Vagina (tissue), 2 donors: ENCODE data around the gene LMAN2L.

Experiments used
- CTCF ChIP-seq, 3 experiments: fragments of 450-650 bp in 2 of 3; fragments of 200-600 bp in 1 of 3; sonication (generic) in 1 of 3; IDR thresholded peaks; one replicate each; pipeline ENCODE4 v1.5.1; 2017 to 2019; ENCODE audit warnings: antibody characterized with exemption in 3 of 3, mild to moderate bottlenecking in 2 of 3, moderate library complexity in 2 of 3
- POLR2A ChIP-seq, 2 donors: fragments of 450-650 bp; IDR thresholded peaks; one replicate each; pipeline ENCODE4 v1.6.1; 2017; ENCODE audit warnings: antibody characterized with exemption in 2 of 2, mild to moderate bottlenecking in 2 of 2, moderate library complexity in 2 of 2
- POLR2AphosphoS5 ChIP-seq, 2 donors: sonication (generic); formaldehyde crosslinking; IDR thresholded peaks; one replicate each; pipeline ENCODE4 v1.9.0; 2017; ENCODE audit warnings: antibody characterized with exemption in 2 of 2, mild to moderate bottlenecking in 2 of 2, low read depth in 1 of 2; ENCODE audit not compliant: insufficient read depth in 1 of 2

- no peak for TF ChIP-seq CTCF (IDR thresholded peaks at IDR 0.05)
- no peak for TF ChIP-seq POLR2AphosphoS5 (IDR thresholded peaks at IDR 0.05; ENCODE audit: insufficient read depth in 1 of 2, low read depth in 1 of 2)
- no peak for TF ChIP-seq POLR2A (IDR thresholded peaks at IDR 0.05)
Observed at GRCh38 chr2:96715658-96716057, 24.2 kb downstream of the LMAN2L start.
